Stimulated activated effector memory CD8-positive, alpha-beta T cell treated with anti-CD3 and anti-CD28 coated beads, Interleukin-12 subunit alpha, Interleukin-12 subunit beta, amount 100 ng/mL, for 72 hours (primary cell): ENCODE data around the gene SHB.

Experiments
- ATAC-seq: fragments of 150-1000 bp; cut with Tn5 transposase; 2 replicates; pipeline ENCODE4 v1.10.0; 2021
- DNase-seq, 2 donors: peaks; one replicate each; pipeline ENCODE4 v3.0.0; 2021 to 2022; ENCODE audit warnings: low spot score in 2 of 2
- H3K27ac Mint-ChIP-seq: one replicate; pipeline ENCODE4 v1.8.0; 2022; ENCODE audit warnings: mild to moderate bottlenecking, mixed read lengths
- H3K36me3 Mint-ChIP-seq: one replicate; pipeline ENCODE4 v1.8.0; 2022; ENCODE audit warnings: mild to moderate bottlenecking, mixed read lengths
- H3K4me1 Mint-ChIP-seq: one replicate; pipeline ENCODE4 v1.8.0; 2022; ENCODE audit warnings: mixed read lengths
- H3K4me3 Mint-ChIP-seq: one replicate; pipeline ENCODE4 v1.8.0; 2022; ENCODE audit warnings: mild to moderate bottlenecking, mixed read lengths
- H3K9me3 Mint-ChIP-seq: one replicate; pipeline ENCODE4 v1.8.0; 2022; ENCODE audit warnings: mixed read lengths

The SHB gene

DNA sequence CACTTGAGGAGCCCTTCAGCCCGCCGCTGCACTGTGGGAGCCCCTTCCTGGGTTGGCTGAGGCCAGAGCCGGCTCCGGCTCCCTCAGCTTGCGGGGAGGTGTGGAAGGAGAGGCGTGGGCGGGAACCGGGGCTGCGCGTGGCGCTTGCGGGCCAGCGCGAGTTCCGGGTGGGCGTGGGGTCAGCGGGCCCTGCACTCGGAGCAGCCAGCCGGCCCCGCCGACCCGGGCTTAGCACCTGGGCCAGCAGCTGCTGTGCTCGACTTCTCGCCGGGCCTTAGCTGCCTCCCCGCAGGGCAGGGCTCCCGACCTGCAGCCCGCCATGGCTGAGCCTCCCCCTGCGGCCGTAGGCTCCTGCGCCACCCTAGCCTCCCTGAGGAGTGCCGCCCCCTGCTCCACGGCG lies 6.2 kb upstream of the SHB start:
- DNase-seq (no peak), ATAC-seq (no peak)
- Mint-ChIP-seq H3K27ac (no peak overlapping the region), H3K4me1 (no peaks in the 10 kb centered on the region), H3K36me3 (no peaks in the 10 kb centered on the region), H3K4me3 (no peak overlapping the region), H3K9me3 (peaks cover 2% of the 10 kb centered on the region)

- H3K9me3 Mint-ChIP-seq, result peaks cover 2% of the 10 kb centered on the region
- H3K27ac Mint-ChIP-seq, result no peak overlapping the region
- H3K36me3 Mint-ChIP-seq, result no peaks in the 10 kb centered on the region
- no peaks in the 10 kb centered on the region for H3K4me1 Mint-ChIP-seq
- DNase-seq (no peak), ATAC-seq (no peak)
- no peak overlapping the region for H3K4me3 Mint-ChIP-seq
Observed at GRCh38 chr9:38074441-38074961, 5.5 kb upstream of the SHB start.

GRCh38 chr9:38073882-38074281 lies 4.9 kb upstream of the SHB start:
- ATAC-seq (no peak), DNase-seq (no peak)
- Mint-ChIP-seq H3K36me3 (no peaks in the 10 kb centered on the region), H3K4me3 (no peak overlapping the region), H3K27ac (no peak overlapping the region), H3K9me3 (peaks cover 2% of the 10 kb centered on the region), H3K4me1 (no peaks in the 10 kb centered on the region)

DNA sequence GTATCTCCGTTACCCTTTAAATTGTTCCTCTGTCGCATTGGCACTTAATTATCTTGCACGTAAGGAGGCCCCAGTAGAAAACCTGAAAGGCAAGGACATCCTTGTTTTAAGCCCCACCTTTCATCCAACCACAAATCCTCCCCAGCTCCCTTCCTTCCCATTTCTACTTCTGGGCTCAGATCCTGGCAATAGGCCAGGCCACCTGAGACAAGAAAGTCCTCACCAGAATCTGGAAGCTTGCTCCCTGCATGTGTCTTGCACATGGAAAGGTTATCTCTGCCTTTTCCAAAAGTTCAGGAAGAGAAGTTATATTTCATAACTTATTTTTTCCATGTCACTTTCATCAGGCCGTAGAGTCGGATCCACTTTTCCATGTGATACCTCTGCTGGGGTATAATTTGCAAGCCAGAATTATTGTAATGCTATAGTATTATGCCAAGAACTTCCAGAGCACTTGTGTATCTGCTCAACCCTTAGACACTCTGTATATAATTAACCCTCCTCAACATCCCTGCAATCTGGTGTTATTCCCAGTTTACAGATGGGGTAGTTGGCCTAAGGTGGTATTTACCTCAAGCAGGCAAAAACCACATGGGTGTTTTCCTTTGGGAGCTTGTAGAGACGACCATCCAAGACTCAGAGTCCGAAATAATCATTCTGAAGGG lies 2.6 kb upstream of the SHB start:
- ATAC-seq, result no peak

GRCh38 chr9:38067859-38068681 lies 957 bp downstream of the SHB start:
- peak overlapping the region; percentile 85 for H3K4me3 Mint-ChIP-seq
- ATAC-seq, result no peak
- H3K36me3 Mint-ChIP-seq, result no peaks in the 10 kb centered on the region
- DNase-seq, result no peak
- no peaks in the 10 kb centered on the region for H3K9me3 Mint-ChIP-seq
- H3K4me1 Mint-ChIP-seq, result peaks cover 29% of the 10 kb centered on the region
- H3K27ac Mint-ChIP-seq, result no peak overlapping the region

More for the DNA sequence above, 2.6 kb upstream of the SHB start:
- peaks cover 12% of the 10 kb centered on the region for H3K4me1 Mint-ChIP-seq
- no peak overlapping the region for H3K4me3 Mint-ChIP-seq
- DNase-seq, result no peak
- H3K9me3 Mint-ChIP-seq, result no peaks in the 10 kb centered on the region
- H3K27ac Mint-ChIP-seq, result no peak overlapping the region
- H3K36me3 Mint-ChIP-seq, result no peaks in the 10 kb centered on the region

DNA sequence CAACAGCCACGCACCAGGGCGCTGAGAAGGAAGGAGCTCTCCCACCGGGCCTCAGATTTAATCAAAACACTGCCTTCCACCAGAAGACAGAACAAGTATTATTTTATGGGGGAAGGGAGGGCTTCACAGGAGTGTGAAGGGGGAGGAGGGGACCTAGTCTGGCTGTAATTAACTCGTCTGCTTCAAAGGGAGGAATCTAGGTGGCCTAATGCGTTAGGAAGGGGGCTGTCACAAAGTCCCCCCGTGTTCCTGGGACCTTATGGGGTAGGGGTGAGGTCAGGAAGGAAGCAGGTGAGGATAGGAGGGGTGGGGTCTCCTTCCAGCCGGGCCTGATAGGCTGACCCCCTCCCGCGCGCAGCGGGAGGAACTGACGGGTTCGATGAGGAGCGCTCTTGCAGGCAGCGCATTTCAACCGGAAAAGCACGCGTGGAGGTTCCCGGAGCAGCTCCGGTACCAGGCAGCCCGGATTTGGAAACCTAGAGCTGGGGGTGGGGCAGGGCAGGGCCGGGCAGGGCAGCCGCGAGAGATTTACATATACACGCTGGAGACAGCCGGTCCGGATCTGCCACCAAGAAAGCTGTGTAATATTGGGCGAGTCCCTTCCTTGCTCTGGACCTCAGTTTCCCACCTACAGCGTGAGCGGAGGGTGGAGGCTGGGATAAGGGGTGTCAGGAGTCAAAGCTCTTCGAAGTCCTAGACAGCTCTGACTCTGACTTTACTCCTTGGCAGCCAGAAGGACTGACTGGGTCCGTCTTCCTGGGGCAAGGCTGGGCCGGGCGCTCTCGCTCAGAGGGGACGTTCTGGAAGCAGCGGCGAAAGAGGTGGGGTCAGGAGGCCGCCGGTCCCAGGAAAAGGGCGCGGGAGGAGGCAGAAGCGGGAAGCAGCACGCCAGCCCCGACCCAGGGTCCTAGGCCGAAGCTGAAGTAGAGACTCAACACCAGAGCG lies 1.8 kb downstream of the SHB start:
- Mint-ChIP-seq H3K36me3 (no peaks in the 10 kb centered on the region), H3K4me1 (peaks cover 29% of the 10 kb centered on the region), H3K27ac (no peak overlapping the region), H3K9me3 (no peaks in the 10 kb centered on the region), H3K4me3 (peak overlapping the region; percentile 85)
- ATAC-seq (peak; percentile 5), DNase-seq (no peak)

DNA sequence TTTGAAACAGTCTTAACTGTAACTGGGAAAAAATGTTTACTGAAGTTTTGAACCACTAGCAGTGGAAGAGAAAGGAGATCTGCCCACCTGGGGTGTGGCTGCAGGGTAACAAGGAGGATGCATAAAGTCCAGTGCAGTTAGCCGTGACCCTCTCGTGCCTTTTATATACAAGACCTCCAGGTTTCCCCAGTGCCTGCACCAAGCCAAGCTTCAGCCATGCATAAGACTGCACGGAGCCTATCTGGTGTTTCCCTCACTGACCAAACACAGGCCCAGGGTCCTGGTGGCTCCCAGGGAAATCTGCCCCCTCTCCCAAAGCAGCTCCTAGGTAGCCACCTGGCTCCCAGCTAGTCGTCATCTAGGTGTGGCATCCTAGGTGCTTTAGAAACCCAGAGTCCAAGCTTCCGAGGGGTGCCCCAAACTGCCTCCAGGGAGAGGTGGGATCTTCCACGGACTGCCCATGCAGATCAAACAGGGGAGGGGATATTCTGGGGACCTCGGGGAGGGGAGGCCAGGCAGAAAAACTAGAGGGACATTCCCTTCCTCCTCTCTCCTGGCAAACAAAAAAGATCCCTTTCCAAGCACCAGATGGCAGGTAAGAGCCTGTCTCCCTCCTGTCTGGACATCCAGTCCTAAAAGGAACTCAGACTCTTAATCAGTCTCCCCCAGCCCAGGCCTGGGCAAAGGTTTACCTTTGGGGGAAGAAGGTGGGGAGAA lies 2.7 kb downstream of the SHB start:
- H3K4me3 Mint-ChIP-seq, result peak overlapping the region; percentile 85
- no peaks in the 10 kb centered on the region for H3K9me3 Mint-ChIP-seq
- no peak for DNase-seq
- no peaks in the 10 kb centered on the region for H3K36me3 Mint-ChIP-seq
- peaks cover 29% of the 10 kb centered on the region for H3K4me1 Mint-ChIP-seq
- ATAC-seq, result no peak
- no peak overlapping the region for H3K27ac Mint-ChIP-seq

DNA sequence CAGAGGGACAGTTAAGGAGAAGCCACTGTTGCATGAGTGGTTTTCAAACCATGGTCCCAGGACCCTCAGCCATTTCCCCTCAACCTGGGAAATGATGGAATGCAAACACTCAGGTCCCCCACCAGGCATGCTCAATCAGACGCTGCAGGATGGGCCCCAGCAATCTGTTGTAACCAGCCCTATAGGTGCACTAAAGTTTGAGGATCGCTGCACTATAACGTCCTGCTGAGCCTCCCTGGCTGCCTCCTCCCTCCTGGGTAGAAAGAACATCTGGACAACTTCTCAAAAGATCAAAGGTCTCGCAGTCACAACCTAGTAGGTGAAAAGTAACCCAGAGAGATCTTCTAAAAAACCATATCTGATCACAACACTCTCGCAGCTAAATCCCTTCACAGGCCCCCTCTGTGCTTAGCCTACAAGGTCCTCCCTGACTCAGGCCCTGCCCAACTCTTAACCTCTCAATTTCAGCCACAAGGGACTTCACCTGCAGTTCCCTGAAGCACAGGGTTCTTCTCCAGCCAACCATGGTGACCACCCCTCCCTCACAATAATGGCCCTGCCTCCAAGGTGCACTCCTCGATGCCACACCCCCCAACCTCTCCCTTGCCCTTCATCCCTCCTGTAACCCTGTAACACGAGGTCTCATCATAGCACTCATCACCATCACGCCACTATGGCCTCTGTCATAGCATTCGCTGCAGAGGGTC lies 3.5 kb downstream of the SHB start:
- Mint-ChIP-seq H3K27ac (no peak overlapping the region), H3K4me3 (peak overlapping the region; percentile 85), H3K9me3 (no peaks in the 10 kb centered on the region), H3K36me3 (no peaks in the 10 kb centered on the region), H3K4me1 (peaks cover 29% of the 10 kb centered on the region)
- no peak for ATAC-seq
- no peak for DNase-seq

DNA sequence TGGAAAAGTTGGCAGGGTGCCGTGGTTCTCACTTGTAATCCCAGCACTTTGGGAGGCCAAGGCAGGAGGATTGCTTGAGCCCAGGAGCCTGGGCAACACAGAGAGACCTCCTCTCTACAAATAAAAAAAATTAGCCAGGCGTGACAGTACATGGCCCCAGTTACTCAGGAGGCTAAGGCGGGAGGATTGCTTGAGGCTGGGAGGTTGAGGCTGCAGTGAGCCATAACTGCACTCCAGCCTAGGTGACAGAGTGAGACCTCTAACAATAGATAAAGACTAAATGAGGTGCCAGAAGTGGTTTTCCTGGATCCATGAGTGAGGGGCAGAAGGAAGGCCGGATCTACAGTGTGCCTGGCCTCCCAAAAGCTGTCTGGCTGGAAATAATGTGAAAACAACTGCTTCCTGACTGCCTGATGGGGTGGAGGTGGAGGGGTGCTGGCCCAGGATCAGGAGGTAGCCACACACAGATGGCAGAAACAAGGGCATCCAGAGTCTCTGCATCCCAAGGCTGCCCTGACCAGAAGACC lies 4.1 kb downstream of the SHB start:
- peaks cover 29% of the 10 kb centered on the region for H3K4me1 Mint-ChIP-seq
- ATAC-seq (no peak), DNase-seq (no peak)
- no peaks in the 10 kb centered on the region for H3K36me3 Mint-ChIP-seq
- H3K9me3 Mint-ChIP-seq, result no peaks in the 10 kb centered on the region
- H3K27ac Mint-ChIP-seq, result no peak overlapping the region
- H3K4me3 Mint-ChIP-seq, result no peak overlapping the region

DNA sequence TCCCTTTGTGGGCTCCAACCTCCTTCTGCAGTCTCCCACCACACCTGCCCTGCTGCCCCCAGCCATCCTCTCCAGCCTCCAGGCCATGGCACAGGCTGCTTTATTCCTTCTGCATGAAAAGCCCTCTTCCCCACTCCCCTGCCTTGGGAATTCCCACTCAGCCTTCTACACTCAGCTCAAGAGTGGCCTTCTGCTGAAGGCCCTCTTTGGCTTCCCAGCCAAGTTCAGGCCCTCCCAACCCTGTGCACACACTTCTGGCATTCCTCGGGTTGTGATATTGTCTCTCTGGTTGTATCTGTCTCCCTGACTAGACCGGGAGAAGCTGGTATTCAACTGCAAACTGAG lies 5.7 kb downstream of the SHB start:
- H3K4me3 Mint-ChIP-seq, result no peak overlapping the region
- peaks cover 29% of the 10 kb centered on the region for H3K4me1 Mint-ChIP-seq
- H3K27ac Mint-ChIP-seq, result no peak overlapping the region
- no peaks in the 10 kb centered on the region for H3K9me3 Mint-ChIP-seq
- DNase-seq (no peak), ATAC-seq (no peak)
- H3K36me3 Mint-ChIP-seq, result no peaks in the 10 kb centered on the region

- H3K4me3 Mint-ChIP-seq, result no peak overlapping the region
- no peak overlapping the region for H3K27ac Mint-ChIP-seq
- H3K36me3 Mint-ChIP-seq, result no peaks in the 10 kb centered on the region
- ATAC-seq (peak; percentile 38), DNase-seq (no peak)
- H3K4me1 Mint-ChIP-seq, result peaks cover 29% of the 10 kb centered on the region
- H3K9me3 Mint-ChIP-seq, result no peaks in the 10 kb centered on the region
Observed at GRCh38 chr9:38062498-38063362, 6.3 kb downstream of the SHB start.

- no peak overlapping the region for H3K4me3 Mint-ChIP-seq
- H3K27ac Mint-ChIP-seq, result no peak overlapping the region
- no peaks in the 10 kb centered on the region for H3K36me3 Mint-ChIP-seq
- ATAC-seq (no peak), DNase-seq (no peak)
- H3K4me1 Mint-ChIP-seq, result peaks cover 23% of the 10 kb centered on the region
- no peaks in the 10 kb centered on the region for H3K9me3 Mint-ChIP-seq
Observed at GRCh38 chr9:38062106-38062497, 6.9 kb downstream of the SHB start.

- Mint-ChIP-seq H3K9me3 (no peaks in the 10 kb centered on the region), H3K4me3 (no peak overlapping the region), H3K36me3 (no peaks in the 10 kb centered on the region), H3K4me1 (peaks cover 16% of the 10 kb centered on the region), H3K27ac (no peak overlapping the region)
- DNase-seq, result no peak
- peak; percentile 33 for ATAC-seq
Observed at GRCh38 chr9:38061326-38061977, 7.6 kb downstream of the SHB start.
